Mesothelial cell of epicardium (in vitro differentiated cells): ENCODE data around the gene TOR1AIP2. TPM values are rescaled to one million over a fixed set of nuclear protein-coding genes. Genes with fewer than 3 reads are reported as not detected.

Source experiments
- DNase-seq, 2 experiments: peaks; one replicate each; pipeline ENCODE4 v3.0.0; 2021; ENCODE audit warnings: low spot score in 2 of 2; ENCODE audit not compliant: unreplicated experiment in 2 of 2
- H3K27ac Mint-ChIP-seq: 2 replicates; pipeline ENCODE4 v1.8.0; 2021; ENCODE audit warnings: mixed read lengths
- H3K27me3 Mint-ChIP-seq: 2 replicates; pipeline ENCODE4 v1.8.0; 2021; ENCODE audit warnings: low read depth, mixed read lengths
- H3K36me3 Mint-ChIP-seq: 2 replicates; pipeline ENCODE4 v1.8.0; 2021; ENCODE audit warnings: mixed read lengths
- H3K4me1 Mint-ChIP-seq: 2 replicates; pipeline ENCODE4 v1.8.0; 2021; ENCODE audit warnings: mixed read lengths
- H3K4me3 Mint-ChIP-seq: 2 replicates; pipeline ENCODE4 v1.8.0; 2021; ENCODE audit warnings: mild to moderate bottlenecking, moderate library complexity, mixed read lengths
- H3K9me3 Mint-ChIP-seq: 2 replicates; pipeline ENCODE4 v1.8.0; 2021; ENCODE audit warnings: mixed read lengths
- total RNA-seq: library from RNA; stranded (reverse); gene quantifications from 3 replicates; pipeline ENCODE4 v1.2.1, GENCODE V29; 2021
- TF ChIP-seq, protein P1 (sequence below): fragments of 200-600 bp; sonication (generic); IDR thresholded peaks from one replicate; pipeline ENCODE4 v1.5.0; 2021; ENCODE audit warnings: antibody characterized with exemption; ENCODE audit not compliant: unreplicated experiment

The TOR1AIP2 gene
- total RNA-seq, 1 donor from 2014 or later, result 85.5 TPM

DNA sequence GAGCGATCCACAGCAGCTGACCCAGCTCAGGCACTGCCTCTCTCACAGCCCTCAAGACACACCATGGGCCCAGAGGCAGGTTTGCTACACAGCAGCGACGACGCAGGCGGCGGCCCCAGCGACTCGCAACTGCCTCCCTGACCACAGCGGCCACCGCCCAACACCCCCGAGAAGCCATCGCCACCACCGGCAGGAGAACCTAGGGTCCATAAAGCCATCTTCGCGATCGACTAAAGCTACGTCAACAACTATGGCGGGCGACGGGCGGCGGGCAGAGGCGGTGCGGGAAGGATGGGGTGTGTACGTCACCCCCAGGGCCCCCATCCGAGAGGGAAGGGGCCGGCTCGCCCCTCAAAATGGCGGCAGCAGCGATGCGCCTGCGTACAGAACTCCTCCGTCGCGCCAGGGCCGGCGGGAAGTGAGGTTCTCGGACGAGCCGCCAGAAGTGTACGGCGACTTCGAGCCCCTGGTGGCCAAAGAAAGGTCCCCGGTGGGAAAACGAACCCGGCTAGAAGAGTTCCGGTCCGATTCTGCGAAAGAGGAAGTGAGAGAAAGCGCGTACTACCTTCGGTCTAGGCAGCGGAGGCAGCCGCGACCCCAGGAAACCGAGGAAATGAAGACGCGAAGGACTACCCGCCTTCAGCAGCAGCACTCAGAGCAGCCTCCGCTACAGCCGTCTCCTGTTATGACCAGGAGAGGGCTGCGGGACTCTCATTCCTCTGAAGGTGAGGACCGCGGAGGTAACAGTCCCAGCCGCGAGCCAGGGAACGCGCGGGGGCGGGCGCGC, 4.8 kb upstream of the TOR1AIP2 start, which contains the start of gene TOR1AIP1:
Gene TOR1AIP1 (plus strand): TSS at position 33 of the 787 bp plus-strand sequence. CDS start 218 bp downstream, at position 251.
- Mint-ChIP-seq H3K27ac (peak within 1 kb of the TSS; percentile 100), H3K4me1 (peaks cover 36% of the 10 kb centered on the region), H3K36me3 (peaks cover 8% of the 10 kb centered on the region), H3K9me3 (no peaks in the 10 kb centered on the region), H3K4me3 (peak within 1 kb of the TSS; percentile 91), H3K27me3 (no peaks in the 10 kb centered on the region)
- TF ChIP-seq, protein P1, sequence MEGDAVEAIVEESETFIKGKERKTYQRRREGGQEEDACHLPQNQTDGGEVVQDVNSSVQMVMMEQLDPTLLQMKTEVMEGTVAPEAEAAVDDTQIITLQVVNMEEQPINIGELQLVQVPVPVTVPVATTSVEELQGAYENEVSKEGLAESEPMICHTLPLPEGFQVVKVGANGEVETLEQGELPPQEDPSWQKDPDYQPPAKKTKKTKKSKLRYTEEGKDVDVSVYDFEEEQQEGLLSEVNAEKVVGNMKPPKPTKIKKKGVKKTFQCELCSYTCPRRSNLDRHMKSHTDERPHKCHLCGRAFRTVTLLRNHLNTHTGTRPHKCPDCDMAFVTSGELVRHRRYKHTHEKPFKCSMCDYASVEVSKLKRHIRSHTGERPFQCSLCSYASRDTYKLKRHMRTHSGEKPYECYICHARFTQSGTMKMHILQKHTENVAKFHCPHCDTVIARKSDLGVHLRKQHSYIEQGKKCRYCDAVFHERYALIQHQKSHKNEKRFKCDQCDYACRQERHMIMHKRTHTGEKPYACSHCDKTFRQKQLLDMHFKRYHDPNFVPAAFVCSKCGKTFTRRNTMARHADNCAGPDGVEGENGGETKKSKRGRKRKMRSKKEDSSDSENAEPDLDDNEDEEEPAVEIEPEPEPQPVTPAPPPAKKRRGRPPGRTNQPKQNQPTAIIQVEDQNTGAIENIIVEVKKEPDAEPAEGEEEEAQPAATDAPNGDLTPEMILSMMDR, result peak; percentile 54
- peak; percentile 90 to 96 for DNase-seq

DNA sequence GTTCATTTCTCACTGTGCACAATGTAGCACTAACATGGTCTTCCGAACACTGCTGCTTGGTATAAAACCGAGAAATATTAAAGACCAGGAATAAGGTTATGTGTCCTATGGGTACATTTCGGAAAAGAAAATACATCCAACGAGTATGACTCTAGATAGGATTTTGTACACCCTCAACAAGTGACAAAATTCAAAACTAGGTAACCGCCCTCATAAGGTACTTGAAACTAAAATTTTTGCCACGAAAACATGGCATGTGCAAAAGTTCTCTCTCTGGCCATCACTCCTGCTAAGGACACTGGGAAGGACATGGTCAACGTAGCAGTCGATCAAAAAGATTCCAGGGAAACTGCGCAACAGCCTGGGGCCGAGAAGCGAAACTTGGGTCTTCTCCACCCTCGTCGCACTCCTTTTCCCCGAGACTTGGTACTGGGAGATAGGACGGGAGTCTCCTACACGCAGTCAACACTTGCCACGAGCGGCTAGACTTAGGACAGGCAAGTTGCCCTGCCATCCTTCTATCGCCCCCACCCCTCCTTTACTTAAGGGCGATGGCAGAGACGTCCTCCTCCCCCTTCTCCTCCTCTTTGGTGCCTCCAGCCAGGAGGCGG, 4.1 kb upstream of the TOR1AIP2 start:
- Mint-ChIP-seq H3K36me3 (peaks cover 8% of the 10 kb centered on the region), H3K4me3 (peak overlapping the region; percentile 91), H3K4me1 (peaks cover 36% of the 10 kb centered on the region), H3K27ac (peak overlapping the region; percentile 100), H3K27me3 (no peaks in the 10 kb centered on the region), H3K9me3 (no peaks in the 10 kb centered on the region)
- TF ChIP-seq, protein P1, result no peak
- no peak for DNase-seq

GRCh38 chr1:179879797-179880196, 2.2 kb upstream of the TOR1AIP2 start:
- no peak for DNase-seq
- H3K4me1 Mint-ChIP-seq, result peaks cover 46% of the 10 kb centered on the region
- no peak overlapping the region for H3K4me3 Mint-ChIP-seq
- no peaks in the 10 kb centered on the region for H3K9me3 Mint-ChIP-seq
- no peak overlapping the region for H3K27ac Mint-ChIP-seq
- peaks cover 4% of the 10 kb centered on the region for H3K36me3 Mint-ChIP-seq
- TF ChIP-seq, protein P1, result no peak
- H3K27me3 Mint-ChIP-seq, result no peaks in the 10 kb centered on the region

DNA sequence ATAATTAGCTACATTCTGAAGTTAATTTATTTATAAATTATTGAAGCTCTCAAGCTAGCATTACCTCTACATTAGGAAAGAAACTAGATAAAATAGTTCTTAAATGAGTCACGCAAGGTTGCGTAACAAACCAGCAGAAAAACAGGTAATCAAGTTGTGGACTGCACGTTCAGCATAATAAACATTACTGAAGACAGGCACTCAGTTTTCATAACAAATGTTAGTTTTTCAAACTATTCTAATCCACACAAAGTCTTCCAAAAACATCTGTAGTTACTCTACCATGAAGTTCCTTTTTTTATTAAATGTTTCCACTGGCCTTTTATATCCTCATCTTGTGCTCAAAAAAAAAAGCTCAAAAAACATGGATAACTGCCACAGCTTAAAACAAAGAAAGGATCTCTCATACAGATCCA, 1.3 kb downstream of the TOR1AIP2 start:
- no peaks in the 10 kb centered on the region for H3K27me3 Mint-ChIP-seq
- peaks cover 35% of the 10 kb centered on the region for H3K4me1 Mint-ChIP-seq
- TF ChIP-seq, protein P1, result no peak
- peaks cover 10% of the 10 kb centered on the region for H3K36me3 Mint-ChIP-seq
- no peak for DNase-seq
- H3K27ac Mint-ChIP-seq, result peak overlapping the region; percentile 93
- H3K9me3 Mint-ChIP-seq, result no peaks in the 10 kb centered on the region
- H3K4me3 Mint-ChIP-seq, result peak overlapping the region; percentile 98

DNA sequence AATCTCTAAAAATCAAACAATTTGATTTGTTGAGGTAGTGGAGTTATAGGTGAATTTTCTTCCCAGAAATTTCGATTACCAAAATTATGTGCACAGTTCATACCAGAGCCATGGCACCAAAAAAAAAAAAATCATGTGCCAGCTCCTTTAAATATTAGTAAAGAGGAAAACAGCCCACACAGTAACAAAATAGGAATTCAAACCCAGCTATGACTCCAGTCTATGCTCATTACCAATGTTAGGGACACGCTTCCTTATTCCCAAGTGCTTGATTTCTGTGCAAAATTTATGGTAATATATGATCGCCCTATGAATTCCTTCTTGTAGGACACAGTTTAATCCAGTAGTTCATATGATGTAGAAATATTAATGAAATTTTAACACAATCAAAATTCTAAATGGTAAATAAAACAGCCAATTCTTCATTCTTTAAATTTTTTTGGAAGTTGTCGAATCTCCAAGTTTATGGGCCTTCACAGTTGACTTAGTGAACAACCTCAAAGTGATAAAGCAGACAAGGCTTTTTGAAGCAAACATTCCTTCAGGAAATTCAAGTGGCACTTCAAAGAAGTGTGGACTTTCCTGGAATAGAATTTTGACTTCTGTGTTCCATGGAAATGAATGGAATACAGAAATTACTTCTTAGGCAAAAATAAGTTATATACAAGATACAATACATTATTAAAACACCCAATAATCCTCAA, 1.9 kb downstream of the TOR1AIP2 start:
- Mint-ChIP-seq H3K27me3 (no peaks in the 10 kb centered on the region), H3K4me1 (peaks cover 34% of the 10 kb centered on the region)

More for the DNA sequence above, 1.9 kb downstream of the TOR1AIP2 start:
- DNase-seq, result no peak
- Mint-ChIP-seq H3K4me3 (peak overlapping the region; percentile 98), H3K9me3 (no peaks in the 10 kb centered on the region), H3K36me3 (peaks cover 10% of the 10 kb centered on the region), H3K27ac (peak overlapping the region; percentile 69)
- TF ChIP-seq, protein P1, result no peak
